GM18508 (cell line): ENCODE results near the gene CCN5.
"Not testable (repeated sequence)": the region's sequence is repeated elsewhere in the genome, so short reads cannot be mapped to it uniquely, and the experiment has no call there.

Experiments used
- ATAC-seq: cut with Tn5 transposase; IDR thresholded peaks from one replicate; pipeline ENCODE4 v1.9.1; 2021; ENCODE audit warnings: moderate number of reproducible peaks; ENCODE audit not compliant: insufficient read depth, unreplicated experiment

The CCN5 gene

GRCh38 chr20:44752099-44752931 lies 37.1 kb downstream of the CCN5 start:
- ATAC-seq, result no peak

GRCh38 chr20:44754554-44754953 lies 39.4 kb downstream of the CCN5 start:
- no peak for ATAC-seq

GRCh38 chr20:44756011-44756688 lies 41.0 kb downstream of the CCN5 start:
- no peak for ATAC-seq

- no peak for ATAC-seq
These were observed 41.8 kb downstream of the CCN5 start for GRCh38 chr20:44756956-44757355.

- no peak for ATAC-seq
These were observed 43.3 kb downstream of the CCN5 start for GRCh38 chr20:44758247-44759101.

- no peak for ATAC-seq
These were observed 44.4 kb downstream of the CCN5 start for GRCh38 chr20:44759595-44759994.

GRCh38 chr20:44761423-44761822 lies 46.3 kb downstream of the CCN5 start:
- ATAC-seq, result no peak

GRCh38 chr20:44762466-44763140 lies 47.4 kb downstream of the CCN5 start:
- ATAC-seq, result no peak

GRCh38 chr20:44763798-44764197 lies 48.6 kb downstream of the CCN5 start:
- ATAC-seq, result not testable (repeated sequence)

- no peak for ATAC-seq
These were observed 49.9 kb downstream of the CCN5 start for GRCh38 chr20:44765091-44765490.

- ATAC-seq, result no peak
These were observed 50.7 kb downstream of the CCN5 start for GRCh38 chr20:44765701-44766347.

GRCh38 chr20:44768256-44768655 lies 53.1 kb downstream of the CCN5 start:
- ATAC-seq, result no peak

GRCh38 chr20:44768854-44769480 lies 53.8 kb downstream of the CCN5 start:
- ATAC-seq, result no peak

GRCh38 chr20:44769481-44769863 lies 54.3 kb downstream of the CCN5 start:
- no peak for ATAC-seq

GRCh38 chr20:44770484-44771171 lies 55.5 kb downstream of the CCN5 start:
- ATAC-seq, result no peak

- ATAC-seq, result no peak
These were observed 56.0 kb downstream of the CCN5 start for GRCh38 chr20:44771172-44771535.

- ATAC-seq, result no peak
These were observed 57.5 kb downstream of the CCN5 start for GRCh38 chr20:44772636-44773035.

GRCh38 chr20:44773070-44773829 lies 58.1 kb downstream of the CCN5 start:
- no peak for ATAC-seq
